ENCODE data around the gene CENPB. TPM values are rescaled to one million over a fixed set of nuclear protein-coding genes. Genes with fewer than 3 reads are reported as not detected.

Gene CENPB
- total RNA-seq, 4 donors from 2014 or later = 38.8 to 81.4 (median 67.1) TPM

DNA sequence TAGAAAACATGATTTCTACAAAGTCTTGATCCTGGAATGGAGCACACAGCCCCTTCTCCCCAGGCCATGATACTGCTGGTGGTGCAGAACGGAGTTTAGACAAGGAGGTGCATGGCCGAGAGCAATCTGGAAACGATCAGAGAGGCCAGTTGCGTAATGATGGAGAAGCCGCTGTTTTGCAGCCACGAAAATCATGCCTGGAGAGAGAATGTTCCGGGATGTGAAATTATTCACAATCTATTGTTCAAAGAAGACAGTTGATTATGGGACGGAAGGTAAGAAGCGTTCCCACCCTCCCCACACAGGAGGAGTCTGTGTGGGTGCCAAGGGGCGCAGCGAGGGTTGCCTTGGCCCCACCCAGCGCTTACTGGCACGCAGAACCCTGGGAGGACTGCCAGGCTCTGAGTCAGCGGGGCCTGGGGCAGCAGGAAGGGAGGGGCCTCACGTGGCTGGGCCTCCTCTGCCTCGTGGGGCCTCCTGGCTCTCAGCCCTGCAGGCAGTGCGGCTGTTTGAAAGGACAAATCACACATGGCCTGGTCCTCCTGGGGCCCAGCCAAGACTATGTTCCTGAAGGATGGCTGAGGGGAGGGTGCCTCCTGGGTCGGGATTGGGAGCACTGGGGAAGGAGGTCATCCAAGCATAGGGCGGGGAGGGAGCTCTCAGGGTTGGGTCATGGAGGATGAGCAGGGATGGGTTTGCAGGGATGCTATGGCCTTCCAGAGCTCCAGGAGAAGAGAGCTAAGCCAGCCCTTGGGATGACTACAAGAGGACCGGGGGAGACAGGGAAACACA is 25.1 kb upstream of the CENPB start:
- WGBS, 2 donors = 4 to 8% methylated on average over 9 to 18 of the region's 20 CpGs
- H3K4me1 ChIP-seq = peaks cover 38 to 90% (median 50%) of the 10 kb centered on the region in 3 donors

DNA sequence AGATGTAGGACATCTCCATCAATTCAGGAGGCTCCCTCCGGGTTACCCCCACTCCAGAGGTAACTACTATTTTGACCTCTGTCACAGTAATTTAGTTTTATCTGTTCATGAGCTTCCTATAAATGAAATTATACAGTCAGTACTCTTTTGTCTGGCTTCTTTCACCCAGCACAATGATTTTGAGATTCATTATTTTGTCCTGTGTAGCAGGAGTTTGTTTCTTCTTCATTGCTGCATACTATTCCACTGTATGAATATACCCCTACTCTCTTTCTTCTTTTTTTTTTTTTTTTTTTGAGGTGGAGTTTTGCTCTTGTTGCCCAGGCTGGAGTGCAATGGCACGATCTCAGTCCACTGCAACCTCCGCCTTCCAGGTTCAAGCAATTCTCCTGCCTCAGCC is 22.0 kb upstream of the CENPB start:
- WGBS, 2 donors = 80 to 89% methylated on average over 3 of the region's 3 CpGs

More for the DNA sequence above, 25.1 kb upstream of the CENPB start:
- Histone ChIP-seq H3K9me3 (no peaks in the 10 kb centered on the region), H3K27ac (peak overlapping the region; percentile 78 to 95 (median 92)), H3K4me3 (peak overlapping the region in 3 of 4 donors; percentile 33 to 64 (median 37)), H3K27me3 (no peaks in the 10 kb centered on the region), H3K36me3 (no peaks in the 10 kb centered on the region)
- DNase-seq = peak; percentile 72
- peak in 2 of 4 donors; percentile 68 to 72 for TF ChIP-seq POLR2A (IDR thresholded peaks at IDR 0.05)
- TF ChIP-seq, protein P1, sequence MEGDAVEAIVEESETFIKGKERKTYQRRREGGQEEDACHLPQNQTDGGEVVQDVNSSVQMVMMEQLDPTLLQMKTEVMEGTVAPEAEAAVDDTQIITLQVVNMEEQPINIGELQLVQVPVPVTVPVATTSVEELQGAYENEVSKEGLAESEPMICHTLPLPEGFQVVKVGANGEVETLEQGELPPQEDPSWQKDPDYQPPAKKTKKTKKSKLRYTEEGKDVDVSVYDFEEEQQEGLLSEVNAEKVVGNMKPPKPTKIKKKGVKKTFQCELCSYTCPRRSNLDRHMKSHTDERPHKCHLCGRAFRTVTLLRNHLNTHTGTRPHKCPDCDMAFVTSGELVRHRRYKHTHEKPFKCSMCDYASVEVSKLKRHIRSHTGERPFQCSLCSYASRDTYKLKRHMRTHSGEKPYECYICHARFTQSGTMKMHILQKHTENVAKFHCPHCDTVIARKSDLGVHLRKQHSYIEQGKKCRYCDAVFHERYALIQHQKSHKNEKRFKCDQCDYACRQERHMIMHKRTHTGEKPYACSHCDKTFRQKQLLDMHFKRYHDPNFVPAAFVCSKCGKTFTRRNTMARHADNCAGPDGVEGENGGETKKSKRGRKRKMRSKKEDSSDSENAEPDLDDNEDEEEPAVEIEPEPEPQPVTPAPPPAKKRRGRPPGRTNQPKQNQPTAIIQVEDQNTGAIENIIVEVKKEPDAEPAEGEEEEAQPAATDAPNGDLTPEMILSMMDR (IDR thresholded peaks at IDR 0.05) = no peak
- intact Hi-C loops (cut with DNase I) = no loop called here

DNA sequence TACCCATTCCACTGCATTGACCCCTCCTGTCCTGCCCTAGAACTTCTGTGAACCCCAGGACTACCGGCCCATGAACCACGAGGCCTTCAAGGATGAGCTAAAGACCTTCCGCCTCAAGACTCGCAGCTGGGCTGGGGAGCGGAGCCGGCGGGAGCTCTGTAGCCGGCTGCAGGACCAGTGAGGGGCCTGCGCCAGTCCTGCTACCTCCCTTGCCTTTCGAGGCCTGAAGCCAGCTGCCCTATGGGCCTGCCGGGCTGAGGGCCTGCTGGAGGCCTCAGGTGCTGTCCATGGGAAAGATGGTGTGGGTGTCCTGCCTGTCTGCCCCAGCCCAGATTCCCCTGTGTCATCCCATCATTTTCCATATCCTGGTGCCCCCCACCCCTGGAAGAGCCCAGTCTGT is 18.2 kb upstream of the CENPB start:
- TF ChIP-seq, protein P1 (IDR thresholded peaks at IDR 0.05) = no peak
- TF ChIP-seq POLR2A (IDR thresholded peaks at IDR 0.05) = no peak
- Histone ChIP-seq H3K4me3 (no peak overlapping the region), H3K4me1 (peaks cover 48 to 90% (median 56%) of the 10 kb centered on the region in 3 donors), H3K27me3 (no peaks in the 10 kb centered on the region), H3K9me3 (no peaks in the 10 kb centered on the region), H3K36me3 (peaks cover 9 to 53% (median 50%) of the 10 kb centered on the region in 3 donors), H3K27ac (peak overlapping the region; percentile 68 to 97 (median 94))
- WGBS, 2 donors = 82% methylated on average over 7 of the region's 11 CpGs; no CpG with 5 or more reads in 1 of the 2 donors
- no peak for DNase-seq
- intact Hi-C loops (cut with DNase I) = no loop called here

More for the DNA sequence above, 22.0 kb upstream of the CENPB start:
- Histone ChIP-seq H3K4me1 (peaks cover 58 to 94% (median 78%) of the 10 kb centered on the region in 3 donors), H3K27ac (peak overlapping the region; percentile 82 to 97 (median 94)), H3K9me3 (no peaks in the 10 kb centered on the region), H3K27me3 (no peaks in the 10 kb centered on the region), H3K4me3 (peak overlapping the region in 1 of 4 donors; percentile 53), H3K36me3 (peaks cover 0 to 20% (median 13%) of the 10 kb centered on the region in 3 donors)
- TF ChIP-seq POLR2A (IDR thresholded peaks at IDR 0.05) = no peak
- TF ChIP-seq, protein P1 (IDR thresholded peaks at IDR 0.05) = no peak
- no peak for DNase-seq
- intact Hi-C loops (cut with DNase I) = no loop called here

DNA sequence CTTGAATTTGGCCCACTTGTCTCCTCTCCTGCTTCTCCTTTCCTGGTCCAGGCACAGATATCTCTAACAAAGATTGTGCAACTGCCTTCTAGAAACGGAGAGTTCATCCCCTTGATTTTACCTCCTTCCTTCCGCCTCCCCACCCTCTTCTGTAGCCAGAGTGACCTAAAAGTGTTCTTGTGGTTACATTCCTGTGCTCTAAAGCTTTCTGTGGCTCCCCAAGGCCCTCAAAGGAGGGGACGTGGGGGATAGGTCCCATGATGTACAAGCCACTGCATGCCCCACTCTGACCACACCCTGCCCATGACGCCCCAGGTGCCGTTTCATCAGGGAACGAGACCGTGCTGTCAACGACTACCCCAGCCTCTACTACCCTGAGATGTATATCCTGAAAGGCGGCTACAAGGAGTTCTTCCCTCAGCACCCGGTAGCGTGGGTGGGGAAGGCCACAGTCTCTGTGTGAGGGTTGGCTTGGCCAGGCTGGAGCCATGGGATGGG is 17.8 kb upstream of the CENPB start:
- no peak for TF ChIP-seq POLR2A (IDR thresholded peaks at IDR 0.05)
- TF ChIP-seq, protein P1 (IDR thresholded peaks at IDR 0.05) = no peak

DNA sequence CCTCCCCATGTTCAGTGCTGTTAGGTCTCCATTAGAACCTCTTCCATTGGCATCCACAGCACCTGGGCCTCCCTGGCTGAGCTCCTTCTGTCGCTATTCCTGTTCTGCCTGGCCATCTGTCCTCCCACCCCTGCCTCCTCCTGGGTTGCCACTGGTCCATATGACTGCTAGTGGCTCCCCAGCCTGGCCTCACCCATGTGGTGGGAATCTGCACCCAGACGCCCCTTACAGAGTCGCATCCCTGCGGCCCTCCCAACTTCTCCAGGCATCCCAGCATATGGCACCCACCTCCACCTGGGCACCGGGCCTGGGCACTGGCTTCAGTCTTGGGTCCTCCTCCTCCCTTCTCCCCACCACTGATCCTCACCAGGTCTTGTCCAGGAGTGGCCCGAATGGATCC is 17.3 kb upstream of the CENPB start:
- H3K9me3 ChIP-seq = no peaks in the 10 kb centered on the region
- peak overlapping the region; percentile 68 to 97 (median 94) for H3K27ac ChIP-seq
- H3K36me3 ChIP-seq = peaks cover 9 to 58% (median 50%) of the 10 kb centered on the region in 3 donors
- TF ChIP-seq, protein P1 (IDR thresholded peaks at IDR 0.05) = no peak
- no peak for TF ChIP-seq POLR2A (IDR thresholded peaks at IDR 0.05)
- peaks cover 52 to 94% (median 63%) of the 10 kb centered on the region in 3 donors for H3K4me1 ChIP-seq
- H3K4me3 ChIP-seq = no peak overlapping the region
- no peaks in the 10 kb centered on the region for H3K27me3 ChIP-seq
- 73 to 84% methylated on average over 6 of the region's 6 CpGs for WGBS, 2 donors
- intact Hi-C loops (cut with DNase I) = no loop called here
- DNase-seq = no peak

More for the DNA sequence above, 17.8 kb upstream of the CENPB start:
- Histone ChIP-seq H3K27ac (peak overlapping the region; percentile 68 to 97 (median 94)), H3K4me3 (no peak overlapping the region), H3K36me3 (peaks cover 9 to 54% (median 50%) of the 10 kb centered on the region in 3 donors), H3K9me3 (no peaks in the 10 kb centered on the region), H3K27me3 (no peaks in the 10 kb centered on the region), H3K4me1 (peaks cover 52 to 93% (median 58%) of the 10 kb centered on the region in 3 donors)
- DNase-seq = no peak
- intact Hi-C loops (cut with DNase I) = no loop called here
- WGBS, 2 donors = 38 to 61% methylated on average over 2 to 3 of the region's 11 CpGs

All from esophagus squamous epithelium (tissue), 5 donors.